GM19035 (cell line): ENCODE results near the gene EEIG1.

ENCODE experiments used
- ATAC-seq: cut with Tn5 transposase; IDR thresholded peaks from one replicate; pipeline ENCODE4 v1.9.1; 2021; ENCODE audit not compliant: unreplicated experiment

EEIG1 gene

DNA sequence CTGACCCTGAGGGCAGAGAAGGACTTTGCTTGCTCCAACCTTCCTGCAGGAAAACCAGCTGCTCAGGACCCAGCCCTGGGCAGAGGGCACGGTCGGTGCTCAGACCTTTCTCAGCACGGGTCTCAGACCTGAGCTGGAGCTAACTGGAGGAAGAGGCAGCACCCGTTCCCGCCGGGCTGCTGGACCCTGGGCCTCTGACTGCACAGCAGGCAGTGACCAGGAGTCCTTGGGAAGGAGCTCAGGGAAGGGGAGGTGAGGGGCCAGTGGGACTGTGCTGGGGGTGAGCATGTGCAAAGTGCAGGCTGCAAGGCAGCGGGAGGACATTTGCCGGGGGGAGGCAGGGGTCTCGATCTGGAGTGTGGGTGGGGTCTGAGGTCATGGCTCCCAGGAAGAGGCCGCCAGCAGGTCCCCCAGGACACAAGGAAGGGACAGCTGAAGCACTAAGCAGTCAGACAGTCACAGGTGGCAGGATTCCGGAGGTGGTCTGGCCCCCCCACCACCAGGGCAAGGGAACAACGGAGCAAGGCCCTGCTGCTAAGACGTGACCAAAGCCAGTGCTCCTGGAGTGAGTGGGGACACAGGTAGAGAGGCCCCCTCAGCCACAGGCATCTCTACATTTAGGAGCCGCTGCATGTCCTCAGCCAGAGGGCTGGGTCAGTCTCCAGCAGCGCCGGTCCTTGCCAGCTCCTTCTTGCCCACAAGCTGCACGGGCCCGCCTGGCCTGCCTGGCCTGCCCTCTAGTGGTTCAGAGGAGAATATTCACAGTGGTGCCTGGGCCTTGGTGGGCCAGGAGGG is 38.4 kb downstream of the EEIG1 start:
- ATAC-seq, result no peak

DNA sequence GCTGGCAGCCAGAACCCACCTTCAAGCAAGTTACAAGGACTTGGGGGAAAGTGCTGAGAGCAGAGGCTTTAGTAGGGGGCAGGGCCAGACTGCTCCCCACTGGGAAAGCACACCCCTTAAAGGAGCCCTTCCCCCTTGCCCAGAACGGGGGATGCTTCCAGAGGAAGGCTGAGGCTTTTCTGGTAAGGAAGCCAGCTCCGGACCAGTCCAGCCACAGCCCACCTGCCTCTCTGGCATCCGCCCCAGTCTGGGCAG is 38.9 kb downstream of the EEIG1 start:
- no peak for ATAC-seq

DNA sequence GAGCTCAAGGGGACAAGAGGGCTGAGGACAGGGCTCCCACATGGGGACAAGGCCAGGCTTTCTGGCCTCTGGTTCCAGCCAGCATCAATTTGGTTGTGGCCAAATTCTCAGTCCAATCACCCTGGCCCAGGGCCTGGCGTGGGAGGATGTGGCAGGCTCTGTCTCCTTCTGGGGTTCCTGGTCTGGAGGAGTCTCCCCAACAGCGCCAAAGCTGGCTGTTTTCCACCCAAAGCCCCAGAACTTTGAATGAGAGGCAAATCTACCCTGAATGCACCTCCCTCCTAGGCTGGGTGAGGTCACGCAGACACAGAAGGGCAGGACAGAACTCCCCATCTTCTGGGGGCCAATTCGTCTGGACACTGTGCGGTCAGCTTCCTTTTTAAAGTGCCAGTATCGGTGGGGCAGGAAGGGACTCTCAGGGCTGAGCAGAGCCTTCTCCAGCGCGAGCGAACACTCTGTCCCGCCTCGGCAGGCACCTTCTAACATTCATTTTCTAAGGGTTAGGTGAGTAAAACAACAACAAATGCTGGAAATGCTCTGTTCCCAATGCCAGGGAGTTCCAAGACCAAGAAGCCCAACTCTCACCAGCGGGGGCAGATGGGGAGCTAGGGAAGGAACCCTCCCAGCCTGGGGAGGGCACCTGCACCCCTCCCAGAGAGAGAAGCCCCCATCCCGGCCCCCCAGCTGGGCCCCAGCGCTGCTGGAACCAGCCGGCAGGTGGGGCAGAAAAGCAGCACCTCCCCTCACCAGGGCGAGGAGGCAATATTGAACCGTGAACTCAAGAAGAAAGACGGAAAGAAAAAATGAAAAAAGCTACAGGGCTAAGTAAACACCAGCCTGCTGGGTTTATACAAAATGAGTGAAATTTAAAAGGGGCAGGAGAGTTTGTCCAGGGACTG is 39.5 kb downstream of the EEIG1 start:
- ATAC-seq, result no peak

DNA sequence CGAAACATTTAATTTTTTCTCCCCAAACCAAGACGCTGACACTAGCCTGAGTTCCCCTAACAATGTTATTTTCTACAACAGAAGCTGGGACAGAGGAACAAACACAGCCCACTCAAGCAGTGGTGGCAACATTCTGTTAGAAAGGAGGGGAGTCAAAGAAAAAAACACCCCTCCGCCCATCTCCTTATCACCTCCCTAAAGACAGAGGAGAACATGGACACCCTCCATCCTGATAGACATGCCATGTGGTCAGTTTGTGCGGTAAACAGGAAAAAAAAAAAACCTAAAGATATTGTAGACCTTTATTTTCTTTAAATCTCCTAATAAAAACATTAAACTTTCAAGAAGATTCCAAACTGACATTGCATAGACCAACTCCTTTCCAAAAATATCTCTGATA is 40.2 kb downstream of the EEIG1 start:
- ATAC-seq, result no peak

GRCh38 chr9:127938298-127938690 is 42.5 kb downstream of the EEIG1 start:
- ATAC-seq, result no peak

DNA sequence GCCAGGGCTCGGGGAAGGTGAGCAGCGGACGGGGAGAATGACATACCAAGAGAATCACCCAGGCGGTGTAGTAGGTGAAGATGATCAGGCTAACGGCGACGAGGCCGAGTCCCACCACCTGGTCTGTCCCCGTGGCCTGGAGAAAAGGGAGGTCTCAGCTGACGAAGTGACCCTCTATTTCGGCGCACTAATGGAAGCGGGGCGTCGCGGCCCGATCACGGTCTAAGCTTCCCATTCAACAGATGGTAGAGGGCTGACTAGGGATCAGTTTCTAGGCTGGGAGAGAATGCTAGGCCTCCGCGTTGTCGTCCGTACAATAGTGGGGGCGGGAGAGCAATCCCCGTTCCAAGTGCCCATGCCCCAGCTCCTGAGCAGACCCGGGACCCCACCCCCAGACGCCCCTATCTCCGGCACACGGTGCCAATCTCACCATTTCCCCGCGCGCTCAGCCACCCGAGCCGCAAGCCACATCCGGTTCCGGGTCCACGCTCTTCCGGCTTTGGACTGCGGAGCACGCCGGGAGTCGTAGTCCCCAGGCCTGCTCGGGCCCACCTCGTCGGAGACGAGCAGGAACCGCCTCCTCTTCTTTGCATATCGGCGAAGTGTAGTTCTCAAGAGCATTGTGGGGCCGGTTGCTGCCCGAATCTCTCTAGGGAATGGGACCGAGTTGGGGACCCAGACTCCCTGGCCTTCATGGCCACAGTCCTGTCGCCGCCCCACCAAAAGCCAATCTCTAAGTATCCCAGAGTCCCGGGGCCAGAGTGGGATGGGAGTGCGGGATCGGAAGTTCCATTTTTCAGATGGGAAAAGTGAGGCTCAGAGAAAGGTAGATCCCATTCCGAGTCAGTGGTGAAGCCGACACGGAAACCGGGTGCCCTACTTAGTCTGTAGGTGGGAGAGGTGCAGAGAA is 43.1 kb downstream of the EEIG1 start, which contains the start of gene DPM2:
Gene DPM2, minus strand, starts transcription at position 467 of the 910 bp plus-strand sequence. Its CDS starts 34 bp downstream, at position 433.
- peak; percentile 87 for ATAC-seq

GRCh38 chr9:127937056-127937387 is 43.8 kb downstream of the EEIG1 start:
- ATAC-seq, result no peak

DNA sequence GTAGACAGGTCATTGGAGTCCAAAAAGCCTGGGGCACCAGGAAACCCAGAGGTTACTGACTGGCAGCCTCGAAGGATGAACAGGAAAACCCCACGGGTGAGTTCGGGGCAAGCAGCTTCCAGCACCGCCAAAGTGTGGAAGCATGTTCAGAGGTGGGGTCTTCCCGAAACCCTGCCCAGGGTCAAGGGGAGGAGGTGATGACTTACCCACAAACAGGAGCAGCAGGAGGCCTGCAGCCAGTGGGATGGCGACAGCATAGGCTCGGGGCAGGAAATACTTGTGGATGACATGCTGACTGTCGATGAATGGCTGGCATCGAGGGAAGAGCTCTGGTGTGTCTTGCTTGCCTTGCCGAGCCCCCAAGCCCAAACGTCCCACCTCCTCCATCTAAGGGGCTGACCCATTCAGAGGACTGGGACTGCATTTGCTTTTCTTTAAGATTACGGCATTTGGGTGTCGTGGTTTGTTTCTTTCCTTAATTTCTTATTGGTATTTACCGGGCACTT is 44.4 kb downstream of the EEIG1 start:
- no peak for ATAC-seq

- no peak for ATAC-seq
These were observed 45.0 kb downstream of the EEIG1 start for GRCh38 chr9:127935765-127936221.

DNA sequence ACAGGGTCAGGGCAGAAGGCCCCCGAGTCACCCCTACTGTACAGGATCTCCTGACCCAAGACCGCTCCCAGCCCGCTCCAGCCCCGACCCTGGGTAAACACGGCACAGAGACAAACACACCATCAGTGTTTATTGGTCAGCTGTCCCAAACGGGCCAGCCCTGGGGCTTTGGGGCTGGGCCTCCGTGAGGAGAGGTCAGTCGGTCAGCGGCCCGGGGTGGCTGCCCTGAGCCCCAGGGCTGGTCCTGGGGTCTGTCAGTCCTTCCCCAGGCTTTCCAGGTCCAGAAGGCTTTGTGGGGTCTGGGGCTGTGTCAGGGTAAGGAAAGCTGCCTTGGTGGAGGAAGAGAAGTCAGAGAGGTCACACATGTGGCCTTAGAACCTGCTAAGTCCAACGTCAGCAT is 45.8 kb downstream of the EEIG1 start:
- ATAC-seq, result no peak

GRCh38 chr9:127934248-127934647 is 46.5 kb downstream of the EEIG1 start:
- ATAC-seq, result no peak

DNA sequence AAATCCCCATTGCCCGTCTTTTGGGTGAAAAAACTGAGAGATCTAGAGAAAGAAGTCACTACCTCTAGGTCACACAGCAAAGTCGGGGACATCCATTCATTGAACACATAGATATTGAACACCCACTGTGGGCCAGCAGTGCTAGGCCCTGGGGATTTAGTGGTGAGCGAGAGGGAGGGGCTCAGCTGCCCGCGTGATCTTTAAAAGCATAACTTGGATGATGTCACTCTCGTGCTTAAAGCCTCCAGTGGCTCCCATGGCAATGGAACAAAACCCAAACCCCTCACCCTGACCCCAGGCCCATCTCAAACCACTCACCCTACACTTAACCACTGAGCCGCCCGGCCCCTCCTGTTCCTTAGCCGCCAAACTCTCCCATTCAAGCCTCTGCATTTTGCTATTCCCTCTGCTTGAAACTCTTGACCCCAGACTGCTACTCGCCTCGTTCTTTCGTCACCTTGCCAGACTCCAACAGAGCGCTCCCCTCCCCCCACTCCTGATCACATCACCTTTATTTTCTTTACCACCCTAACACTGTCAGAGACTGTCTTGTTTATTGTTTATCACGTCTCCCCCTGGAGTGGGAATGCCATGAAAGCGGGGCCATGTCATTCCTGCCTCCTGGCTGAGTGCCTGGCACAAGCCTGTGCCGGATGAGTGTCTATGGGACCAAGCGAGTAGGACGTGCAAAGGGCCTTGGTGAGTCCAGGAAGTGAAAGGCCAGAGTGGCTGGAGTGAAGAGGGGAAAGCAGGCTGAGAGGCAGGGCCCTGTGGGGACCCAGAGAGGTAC is 49.5 kb downstream of the EEIG1 start:
- peak; percentile 28 for ATAC-seq
